Measurements from ENCODE around the gene ENOX2.

GRCh38 chrX:130607431-130607830 is 295.6 kb downstream of the ENOX2 start:
- TF ChIP-seq CTCF (IDR thresholded peaks at IDR 0.05) (no peak), POLR2A (IDR thresholded peaks at IDR 0.05) (no peak), EP300 (IDR thresholded peaks at IDR 0.05) (no peak), POLR2AphosphoS5 (IDR thresholded peaks at IDR 0.05) (no peak)

Measured in gastroesophageal sphincter (tissue), 3 donors.